ENCODE measurements around the gene KCTD5.

Gene KCTD5

DNA sequence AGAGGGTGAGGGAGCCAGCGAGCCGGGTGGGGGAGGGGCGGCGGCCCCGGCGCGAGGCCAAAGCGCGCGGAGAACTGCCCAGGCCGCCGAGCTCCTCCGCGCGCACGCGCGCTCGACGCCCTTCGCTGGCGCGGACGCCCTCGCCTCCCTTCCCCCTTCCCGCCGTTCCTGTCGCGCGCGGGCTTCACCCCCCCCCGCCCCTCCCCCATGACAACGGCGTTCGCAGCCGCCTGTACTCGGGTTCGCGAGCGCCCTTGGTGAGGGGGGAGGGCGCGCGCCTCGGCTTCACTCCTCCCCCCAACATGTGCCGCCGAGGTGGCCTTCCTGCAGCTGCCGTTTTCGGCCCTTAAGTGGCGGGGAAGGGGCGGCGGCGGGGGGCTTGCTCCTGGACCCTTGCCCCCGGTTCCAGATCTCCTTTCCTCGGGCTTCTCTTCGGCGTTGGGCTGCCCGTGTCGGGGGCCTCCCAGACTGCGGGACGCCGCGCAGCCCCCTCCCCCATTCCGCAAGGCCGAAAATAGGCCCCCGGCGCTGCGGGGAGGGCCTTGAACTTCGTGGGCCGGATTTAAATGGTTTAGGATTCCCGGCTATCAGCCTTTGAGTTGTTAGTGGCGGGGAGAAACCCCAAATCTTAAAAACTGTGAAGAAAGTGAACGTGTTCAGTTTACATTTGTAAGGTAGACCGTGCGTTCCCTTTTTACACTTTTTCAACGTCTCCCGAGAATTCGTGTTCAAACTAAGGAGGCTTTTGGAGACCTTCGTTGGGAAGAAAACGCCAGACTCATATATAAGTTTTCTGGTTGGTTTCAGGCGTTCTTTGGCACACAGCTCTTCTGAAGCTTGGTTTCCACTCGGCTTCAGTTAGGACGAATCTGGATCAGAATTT is 70.8 kb downstream of the KCTD5 start:
- peak; percentile 87 for DNase-seq

DNA sequence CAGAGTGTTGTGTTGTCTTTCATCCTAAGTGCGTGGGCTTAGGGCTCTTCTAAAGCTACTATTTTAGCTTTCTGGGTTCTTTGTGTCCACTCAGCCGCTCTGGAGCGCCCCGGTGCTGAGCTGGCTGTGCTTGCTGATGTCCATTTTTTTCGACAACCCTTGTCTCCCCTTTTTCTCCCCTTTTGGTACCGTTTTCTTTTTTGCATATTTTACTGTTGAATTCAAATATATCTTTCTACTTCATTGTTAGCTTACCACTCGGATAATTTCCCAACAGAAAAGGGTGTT is 71.4 kb downstream of the KCTD5 start:
- no peak for DNase-seq

DNA sequence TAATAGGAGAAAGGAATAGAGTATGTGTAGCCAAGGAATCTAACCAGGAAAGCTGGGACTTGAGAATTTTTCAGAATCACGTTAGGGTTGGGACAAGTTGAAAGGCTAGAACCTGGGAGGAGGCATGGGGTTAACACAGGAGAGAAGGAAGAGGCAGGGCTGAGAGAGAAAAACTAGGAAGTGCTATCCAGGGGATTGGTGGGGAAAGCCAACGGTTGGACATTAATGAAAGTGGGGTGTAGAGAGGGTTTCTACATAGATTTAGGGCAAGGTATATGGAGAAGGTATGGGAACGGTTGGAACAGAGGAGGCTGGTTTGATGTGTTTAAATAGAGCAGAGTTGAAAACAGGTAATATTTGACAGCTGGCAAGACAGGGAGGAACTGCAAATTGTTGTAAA is 72.8 kb downstream of the KCTD5 start:
- DNase-seq: no peak

DNA sequence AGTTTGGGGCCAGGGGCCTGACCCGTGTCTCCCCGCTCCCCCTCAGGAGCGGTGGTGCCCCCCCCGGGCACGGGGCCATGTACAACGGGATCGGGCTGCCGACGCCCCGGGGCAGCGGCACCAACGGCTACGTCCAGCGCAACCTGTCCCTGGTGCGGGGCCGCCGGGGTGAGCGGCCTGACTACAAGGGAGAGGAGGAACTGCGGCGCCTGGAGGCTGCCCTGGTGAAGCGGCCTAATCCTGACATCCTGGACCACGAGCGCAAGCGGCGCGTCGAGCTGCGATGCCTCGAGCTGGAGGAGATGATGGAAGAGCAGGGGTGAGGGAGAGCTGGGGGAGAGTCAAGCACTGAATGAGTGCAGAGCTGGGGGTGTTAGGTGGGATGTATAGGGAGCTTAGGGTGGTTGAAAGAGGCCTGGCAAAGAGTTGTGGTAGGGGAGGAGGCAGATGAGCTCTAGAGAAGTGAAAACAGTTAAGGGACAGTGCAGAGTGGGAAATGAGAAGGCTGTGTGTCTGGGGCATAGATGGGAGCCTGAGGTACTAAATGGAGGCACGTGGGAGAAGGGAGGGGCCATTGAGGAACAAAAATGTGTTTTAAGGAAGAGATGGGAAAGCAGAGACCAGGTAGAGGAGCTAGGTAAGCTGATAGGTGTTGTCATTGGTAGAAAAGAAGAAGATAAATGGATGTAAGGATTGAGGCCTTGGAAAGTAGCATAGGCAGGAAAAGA is 74.1 kb downstream of the KCTD5 start:
- no peak for DNase-seq

DNA sequence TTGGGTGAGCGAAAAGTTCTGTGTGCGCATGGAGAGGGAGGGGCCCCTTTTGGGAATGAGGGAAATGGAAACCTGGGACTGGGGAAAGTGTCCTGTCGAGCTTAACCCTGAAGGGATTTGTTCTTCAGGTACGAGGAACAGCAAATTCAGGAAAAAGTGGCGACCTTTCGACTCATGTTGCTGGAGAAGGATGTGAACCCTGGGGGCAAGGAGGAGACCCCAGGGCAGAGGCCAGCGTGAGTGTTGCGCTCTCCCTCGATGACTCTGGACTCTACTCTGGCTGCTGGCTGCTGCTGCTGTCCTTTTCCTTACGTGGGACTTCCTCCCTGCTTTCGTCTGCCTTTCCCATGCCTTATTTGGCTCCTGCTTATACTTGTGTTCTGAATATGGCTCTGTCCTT is 75.0 kb downstream of the KCTD5 start:
- DNase-seq: no peak

Measured in hematopoietic multipotent progenitor cell treated with erythropoietin and hydrocortisone succinate and interleukin-3 and kit ligand, for 8 days (in vitro differentiated cells).